Stimulated activated CD8-positive, alpha-beta memory T cell treated with anti-CD3 and anti-CD28 coated beads, Interleukin-12 subunit alpha, Interleukin-12 subunit beta, amount 100 ng/mL, for 1 hour (primary cell): Measurements from ENCODE around the gene BRME1.

Experiments
- DNase-seq: peaks from one replicate; pipeline ENCODE4 v3.0.0-alpha.2; 2020; ENCODE audit warnings: low read depth

BRME1 gene

DNA sequence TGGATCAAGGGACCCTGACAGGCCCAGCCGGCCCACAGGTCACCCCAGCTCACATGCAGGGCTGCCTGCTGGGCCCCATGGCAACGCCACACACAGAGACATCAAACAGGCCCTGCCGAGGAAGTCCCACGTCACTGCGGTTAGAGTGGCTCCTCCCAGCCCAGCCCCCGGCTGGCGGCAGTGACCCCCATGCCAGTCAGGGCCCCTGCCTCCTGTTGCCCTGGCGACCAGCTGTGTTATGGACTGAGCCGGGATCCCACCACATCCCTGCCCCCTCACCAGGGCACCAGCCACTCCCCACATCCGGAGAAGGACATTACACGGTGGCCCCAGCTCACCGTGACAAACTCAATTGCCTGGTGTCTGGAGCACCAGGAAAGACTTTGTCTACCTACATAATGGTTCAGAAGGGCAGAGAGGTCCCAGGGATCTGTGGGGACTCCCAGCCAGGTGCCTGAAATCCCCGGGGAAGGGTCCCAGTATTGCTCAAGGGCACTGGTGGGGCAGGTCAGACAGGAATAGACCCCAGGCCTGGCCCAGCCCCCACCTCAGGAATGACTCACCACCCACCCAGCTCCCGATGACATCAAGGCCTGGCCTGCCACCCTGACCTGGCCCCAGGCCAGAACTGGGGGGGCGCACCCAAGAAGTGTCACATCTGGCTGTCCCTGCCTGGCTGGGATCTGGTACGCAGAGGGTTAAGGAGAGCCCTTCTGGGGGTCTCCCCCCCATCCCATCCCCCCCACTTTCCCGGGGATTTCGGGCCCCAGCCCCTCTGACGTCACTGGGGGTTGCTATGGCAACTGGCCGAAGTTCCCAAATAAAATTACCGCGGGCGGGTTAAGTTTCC, 59.1 kb downstream of the BRME1 start:
- DNase-seq: peak; percentile 91

DNA sequence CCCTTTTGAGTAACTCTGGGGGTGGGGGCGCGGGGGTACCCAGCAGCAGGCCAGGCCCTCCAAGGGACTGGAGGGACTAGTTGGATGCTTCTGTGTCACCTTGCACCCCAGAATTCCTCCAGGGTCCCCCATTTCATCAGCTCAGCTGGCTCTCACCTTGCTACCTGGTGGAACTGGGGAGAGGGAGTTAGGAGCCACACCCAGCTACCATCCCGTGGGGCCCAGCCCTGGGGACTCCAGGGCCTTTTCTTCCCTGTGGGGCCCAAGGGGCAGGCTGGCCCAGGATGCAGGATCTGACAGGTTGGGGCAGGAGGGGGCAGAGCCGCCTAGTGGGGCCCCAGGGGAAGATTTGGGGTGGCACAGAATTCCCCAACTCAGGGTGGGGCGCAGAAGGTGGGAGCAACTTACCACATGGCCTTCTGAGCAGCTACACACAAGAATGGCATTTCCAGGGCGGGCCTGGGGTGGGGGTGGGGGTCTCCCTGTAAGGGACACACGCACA, 61.7 kb downstream of the BRME1 start:
- DNase-seq: no peak

DNA sequence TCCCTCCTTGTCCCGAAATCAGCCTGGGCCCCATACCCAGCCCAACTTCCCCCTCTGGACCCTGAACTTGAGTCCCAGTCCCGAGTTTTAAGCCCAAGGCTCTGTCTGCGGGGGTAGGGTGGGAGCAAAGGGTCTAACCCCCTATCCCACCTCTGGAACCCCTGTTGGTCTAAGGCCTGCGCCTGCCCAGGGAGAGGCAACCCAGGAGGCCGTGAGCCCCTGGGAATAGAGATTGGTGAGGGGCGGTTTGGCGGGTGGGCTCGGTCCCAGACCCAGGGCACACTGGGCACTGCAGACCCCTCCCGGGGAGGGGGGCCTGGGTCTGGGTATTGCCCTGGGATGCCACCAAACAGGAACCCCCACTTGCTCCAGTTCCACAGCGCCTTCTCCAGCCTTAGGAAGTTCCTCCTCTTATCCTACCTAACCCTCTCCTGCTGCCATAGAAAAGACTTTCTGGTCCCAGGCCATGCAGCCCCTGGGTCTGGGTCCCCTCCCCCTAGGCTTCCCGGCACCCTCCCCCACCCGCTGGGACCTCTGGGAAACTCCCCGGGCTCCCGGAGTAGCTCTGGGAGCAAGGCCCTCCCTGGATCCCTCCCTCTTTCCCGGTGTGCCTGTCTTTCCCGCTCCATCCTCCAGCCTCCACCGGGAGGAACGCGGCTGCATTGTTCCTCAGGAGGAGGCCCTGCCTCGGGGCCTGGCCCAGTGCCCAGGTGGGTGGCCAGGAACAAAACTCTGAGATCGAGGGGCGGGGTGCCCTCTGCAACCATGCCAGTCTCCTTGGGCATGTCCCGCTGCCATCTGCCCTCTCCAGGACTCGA, 62.6 kb downstream of the BRME1 start:
- no peak for DNase-seq

DNA sequence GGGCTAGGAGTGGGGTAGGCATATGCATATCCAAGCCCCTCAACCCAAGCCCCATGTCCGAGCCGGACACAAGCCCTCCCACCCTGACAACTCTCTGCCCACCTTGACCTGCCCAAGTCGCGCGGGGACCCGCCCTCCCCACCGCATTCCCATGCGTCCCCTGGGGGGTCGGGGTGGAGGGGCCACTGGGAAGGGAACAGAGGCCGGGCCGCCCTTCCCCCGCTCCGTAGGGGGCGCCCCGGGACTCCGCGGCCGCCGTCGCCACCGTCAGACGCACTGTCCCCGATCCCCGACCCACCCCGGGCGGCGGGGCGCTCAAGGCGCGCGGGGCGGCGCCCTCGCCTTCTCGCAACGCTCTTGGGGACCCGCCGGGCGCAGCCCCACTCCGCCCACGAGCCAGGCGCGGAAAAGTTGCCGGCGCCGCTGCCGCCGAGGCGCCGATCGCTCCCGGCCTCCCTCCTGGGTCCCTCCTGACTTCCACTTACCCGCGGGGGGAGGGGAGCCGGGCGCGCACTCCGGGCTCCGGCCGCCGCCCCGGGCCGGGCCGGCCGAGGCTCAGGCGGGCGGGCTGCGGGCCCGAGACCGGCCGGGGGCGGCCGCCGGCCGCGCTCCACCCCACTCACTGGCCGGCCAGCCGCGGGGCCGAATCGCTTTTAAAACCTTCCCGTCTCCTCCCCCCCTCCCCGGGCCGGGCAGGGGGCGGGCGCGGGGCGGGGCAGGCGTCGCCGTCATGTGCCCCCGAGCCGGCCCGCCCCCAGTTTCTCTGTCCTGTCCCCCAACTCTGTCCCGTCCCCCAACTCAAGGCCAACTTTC, 63.4 kb downstream of the BRME1 start:
- peak; percentile 59 for DNase-seq

DNA sequence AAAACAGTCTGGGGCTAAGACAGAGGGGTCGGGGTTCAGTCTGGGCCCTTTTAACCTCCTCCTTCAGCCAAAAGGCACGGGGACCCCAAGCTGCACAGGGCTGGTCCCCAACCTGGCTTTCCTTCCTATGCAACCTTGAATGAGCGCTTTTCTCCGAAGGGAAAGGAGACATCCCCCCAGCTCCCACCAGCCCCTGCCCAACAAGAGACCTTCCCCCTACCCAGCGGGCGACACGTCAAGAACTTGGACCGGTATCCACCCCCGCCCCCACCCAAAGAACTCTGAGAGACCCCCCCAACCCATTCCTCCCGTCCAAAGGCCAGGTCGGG, 64.0 kb downstream of the BRME1 start:
- no peak for DNase-seq

DNA sequence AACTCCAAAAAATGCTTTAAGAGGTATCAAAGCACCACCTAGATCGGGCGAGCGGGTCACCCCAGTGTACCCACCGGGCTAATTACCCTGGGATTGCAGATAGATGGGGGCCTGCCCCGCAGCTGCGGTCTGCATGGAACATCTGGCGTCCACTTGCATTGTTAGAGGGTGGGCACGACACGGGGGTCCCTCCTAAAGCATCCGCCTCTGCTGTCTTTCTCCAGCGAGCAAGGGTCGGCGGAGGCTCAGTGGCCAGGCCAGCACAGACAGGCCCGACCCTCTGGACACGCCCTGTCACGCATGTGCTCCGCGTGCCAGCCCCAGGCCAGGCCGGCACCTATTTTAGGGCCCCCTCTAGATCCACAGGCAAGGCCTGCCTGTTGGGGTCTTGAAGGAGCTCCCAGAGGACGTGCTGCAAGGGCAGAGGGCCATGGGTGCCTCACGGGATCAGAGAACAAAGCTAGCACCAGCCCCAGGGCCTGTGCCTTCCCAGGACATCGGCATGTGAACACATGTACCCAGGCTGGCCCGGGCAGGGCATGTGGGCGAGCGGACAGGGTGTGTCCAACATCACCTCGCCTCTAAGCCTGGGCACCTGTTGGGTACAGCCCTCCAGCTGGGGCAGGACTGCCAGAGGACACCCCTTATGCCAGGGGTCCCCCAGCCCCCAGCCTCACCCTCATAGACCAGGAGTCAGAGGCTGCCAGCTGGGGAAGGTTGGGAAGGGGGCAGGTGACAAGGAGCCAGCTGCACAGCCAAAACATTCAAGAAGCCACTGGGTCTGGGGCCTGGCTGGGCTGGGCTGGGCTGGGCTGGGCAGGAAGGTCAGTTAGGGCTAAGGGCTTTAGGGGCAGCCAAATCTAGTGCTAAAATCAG, 64.6 kb downstream of the BRME1 start:
- DNase-seq: no peak

DNA sequence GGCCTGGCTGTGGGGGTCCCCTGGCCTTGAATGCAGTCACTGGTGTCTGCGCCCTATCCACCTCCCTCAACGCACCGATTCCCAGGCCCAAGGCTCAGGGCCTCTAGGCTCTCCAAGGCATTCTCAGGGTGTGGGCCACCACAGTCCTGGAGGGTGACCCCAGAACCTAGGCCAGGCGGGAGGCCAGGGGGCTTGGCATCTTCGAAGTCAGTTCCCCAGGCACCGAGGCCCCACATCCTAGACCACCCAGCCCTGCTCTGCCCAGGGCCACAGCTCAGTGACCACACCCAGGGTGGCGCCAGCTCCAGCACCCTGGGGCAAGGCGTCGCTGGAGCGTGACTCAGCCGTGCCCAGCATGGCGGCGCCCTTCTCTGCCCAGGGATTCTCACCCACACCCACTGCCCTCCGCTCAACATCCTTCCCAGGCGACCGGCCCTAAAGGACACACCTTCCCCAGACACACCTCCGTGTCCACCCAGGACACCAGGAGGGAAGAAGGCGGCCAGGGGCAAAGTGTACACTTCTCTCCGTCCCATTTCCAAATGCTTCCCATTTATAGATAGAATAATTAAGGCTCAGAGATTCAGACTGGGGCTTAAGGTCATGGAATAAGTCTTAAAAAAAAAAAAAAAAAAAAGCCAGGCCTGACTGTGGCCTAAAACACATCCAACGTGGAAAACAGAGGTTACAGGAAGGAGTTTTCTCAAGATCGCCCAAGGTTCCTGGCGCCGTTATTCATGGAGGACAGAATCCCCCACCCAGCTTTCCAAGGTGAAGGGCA, 65.4 kb downstream of the BRME1 start:
- DNase-seq: no peak

DNA sequence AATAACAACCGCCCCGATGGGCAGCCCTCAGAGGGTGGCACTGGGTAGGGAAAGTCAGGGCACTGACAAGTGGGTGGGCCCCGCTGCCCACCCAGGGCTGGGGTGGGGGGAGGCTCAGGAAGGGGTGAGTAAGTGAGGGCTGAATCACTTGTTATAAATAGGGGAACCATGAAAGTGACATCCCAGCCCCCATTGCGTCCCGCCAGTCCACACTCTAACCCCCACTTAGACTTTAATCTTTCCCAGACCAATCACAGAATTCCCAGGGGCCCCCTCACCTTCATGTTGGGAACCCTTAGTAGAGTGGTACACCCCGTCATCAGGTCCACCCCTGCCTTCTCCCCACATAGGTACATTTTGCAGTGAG, 66.0 kb downstream of the BRME1 start:
- no peak for DNase-seq

DNA sequence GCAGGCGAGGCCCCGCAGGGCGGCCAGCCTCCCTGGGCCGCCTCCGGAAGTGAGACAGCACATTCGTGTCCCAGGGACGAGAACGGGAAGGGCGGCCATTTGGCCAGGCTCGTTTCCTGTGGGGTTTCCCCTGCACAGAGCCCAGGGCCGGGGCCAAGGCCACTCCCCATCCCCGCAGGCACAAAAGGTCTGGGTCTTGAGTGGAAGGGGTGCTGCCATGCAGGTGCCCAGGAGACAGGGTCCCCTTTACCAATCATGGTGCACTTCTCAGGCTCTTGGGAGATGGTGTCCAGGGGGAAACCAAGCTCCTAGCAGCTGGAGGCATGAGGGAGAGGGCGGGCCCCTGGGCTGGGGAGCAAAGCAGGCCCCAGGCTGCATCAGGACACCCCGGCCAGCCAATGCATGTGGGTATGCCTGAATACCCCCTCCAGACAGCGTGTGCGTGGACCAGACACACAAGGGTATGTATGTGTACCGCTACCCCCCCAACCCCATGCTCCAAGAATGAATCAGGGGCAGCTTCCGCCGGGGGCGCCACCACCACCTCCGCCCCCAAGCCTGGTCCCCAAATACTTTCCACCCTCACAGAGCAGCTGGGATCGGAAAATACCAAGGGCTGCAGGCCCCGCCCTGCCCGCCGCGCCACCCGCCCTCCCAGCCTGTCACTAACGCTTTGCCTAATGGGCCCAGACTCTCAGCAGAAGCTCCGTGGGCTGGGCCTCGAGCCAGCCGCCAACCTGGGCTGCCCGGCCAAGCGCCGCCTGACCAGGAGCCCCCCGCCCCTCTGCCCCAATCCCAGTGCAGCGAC, 66.6 kb downstream of the BRME1 start:
- DNase-seq: peak; percentile 78

DNA sequence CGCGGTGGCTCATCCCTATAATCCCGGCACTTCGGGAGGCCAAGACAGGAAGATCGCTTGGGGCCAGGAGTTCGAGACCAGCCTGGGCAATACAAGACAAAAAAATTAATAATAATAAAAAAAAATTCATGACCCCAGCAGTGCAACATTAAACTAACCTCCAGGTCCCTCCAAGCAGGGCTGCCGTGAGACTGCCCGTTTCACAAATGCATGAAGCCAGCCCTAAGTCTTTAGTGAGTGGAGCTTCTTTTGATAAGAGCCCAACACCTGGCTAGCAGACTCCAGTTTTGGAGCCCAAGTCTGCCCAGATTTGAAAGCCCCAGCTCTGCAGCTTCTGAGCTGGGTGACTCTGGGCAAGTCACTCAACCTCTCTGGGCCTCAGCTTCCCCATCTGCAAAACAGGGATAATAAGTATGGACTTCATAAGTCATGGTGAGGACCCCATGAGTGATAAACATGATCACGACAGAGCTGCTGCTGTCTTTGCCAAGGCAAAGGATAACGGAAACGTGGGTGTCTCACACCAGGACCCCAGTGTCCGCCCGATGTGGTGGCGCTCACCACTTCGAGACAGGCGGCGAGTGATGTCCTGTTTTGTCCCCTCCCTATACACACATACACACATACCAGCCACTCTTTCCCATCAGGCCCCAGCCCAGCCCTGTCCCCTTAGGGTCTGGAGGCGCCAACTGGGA, 67.3 kb downstream of the BRME1 start:
- DNase-seq: no peak

DNA sequence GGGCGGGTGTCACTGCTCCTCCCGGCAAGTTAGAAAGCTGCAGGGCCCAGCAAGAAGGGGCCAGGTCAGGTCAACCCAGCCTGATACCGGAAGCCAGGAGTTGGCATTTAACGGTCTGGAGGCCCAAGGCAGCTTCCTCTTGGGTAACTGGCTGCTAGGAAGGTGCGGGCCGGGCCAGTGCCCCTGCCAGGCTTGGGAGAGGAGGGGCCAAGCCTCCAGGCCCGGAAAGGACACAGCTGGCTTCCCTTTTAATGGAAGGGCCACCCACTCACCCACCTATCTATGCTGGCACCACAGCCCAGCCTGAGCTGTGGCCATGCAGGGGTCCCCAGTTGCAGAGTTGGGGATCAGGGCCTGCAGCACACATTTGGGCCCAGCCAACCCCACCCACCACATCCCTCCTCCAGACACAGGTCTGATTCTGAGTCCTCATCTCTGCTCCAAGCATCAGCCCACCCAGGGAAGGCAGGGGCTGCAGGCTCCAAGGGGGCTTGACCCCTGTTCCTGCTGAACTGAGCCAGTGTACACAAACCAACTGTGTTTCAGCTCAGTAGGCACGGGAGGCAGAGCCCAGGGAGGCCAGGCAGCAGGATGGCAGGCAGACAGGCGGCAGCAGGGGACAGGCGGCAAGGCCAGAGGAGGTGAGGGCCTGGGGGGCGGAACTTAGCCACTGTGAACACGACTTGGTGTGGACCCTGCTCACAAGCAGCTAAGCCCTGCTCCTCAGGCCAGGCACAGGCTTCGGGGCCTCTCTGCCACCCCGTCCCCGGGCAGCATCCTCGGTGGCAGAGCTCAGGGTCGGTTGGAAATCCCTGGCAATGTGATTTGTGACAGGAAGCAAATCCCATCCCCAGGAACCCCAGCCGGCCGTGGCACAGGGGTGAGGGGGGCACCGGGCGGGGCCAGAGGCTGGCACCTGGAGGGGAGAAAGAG, 69.9 kb downstream of the BRME1 start:
- DNase-seq: no peak

DNA sequence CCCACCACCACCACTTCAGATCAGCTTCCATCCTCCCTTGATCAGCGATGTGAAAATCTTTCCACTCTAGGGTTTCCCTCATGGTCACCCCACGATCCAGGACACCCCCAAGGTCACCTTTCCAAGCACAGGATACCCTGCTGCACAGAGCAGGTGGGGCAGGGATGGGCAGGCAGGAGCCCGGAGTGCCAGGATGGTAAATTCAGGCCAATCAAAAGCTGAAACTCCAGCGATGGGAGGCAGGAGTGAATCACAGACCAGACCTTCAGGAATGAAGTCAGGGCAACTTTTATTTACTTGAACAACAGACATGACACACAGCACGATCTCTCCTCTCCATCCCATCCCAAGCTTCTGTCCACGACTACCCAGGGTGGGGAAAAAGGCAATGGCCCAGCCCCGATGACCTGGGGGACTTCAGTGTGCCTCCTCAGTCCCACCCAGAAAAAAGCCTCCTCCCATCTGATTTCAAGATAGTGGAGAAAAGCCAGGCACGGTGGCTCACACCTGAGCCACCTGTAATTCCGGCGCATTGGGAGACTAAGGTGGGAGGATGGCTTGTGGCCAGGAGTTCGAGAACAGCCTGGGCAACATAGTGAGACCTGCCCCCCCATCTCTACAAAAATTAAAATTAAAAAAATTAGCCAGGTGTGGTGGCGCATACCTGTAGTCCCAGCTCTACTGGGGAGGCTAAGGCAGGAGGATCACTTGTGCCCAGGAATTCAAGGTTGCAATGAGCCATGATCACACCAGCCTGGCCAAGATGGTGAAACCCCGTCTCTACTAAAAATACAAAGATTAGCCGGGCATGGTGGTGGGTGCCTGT, 71.5 kb downstream of the BRME1 start:
- no peak for DNase-seq

DNA sequence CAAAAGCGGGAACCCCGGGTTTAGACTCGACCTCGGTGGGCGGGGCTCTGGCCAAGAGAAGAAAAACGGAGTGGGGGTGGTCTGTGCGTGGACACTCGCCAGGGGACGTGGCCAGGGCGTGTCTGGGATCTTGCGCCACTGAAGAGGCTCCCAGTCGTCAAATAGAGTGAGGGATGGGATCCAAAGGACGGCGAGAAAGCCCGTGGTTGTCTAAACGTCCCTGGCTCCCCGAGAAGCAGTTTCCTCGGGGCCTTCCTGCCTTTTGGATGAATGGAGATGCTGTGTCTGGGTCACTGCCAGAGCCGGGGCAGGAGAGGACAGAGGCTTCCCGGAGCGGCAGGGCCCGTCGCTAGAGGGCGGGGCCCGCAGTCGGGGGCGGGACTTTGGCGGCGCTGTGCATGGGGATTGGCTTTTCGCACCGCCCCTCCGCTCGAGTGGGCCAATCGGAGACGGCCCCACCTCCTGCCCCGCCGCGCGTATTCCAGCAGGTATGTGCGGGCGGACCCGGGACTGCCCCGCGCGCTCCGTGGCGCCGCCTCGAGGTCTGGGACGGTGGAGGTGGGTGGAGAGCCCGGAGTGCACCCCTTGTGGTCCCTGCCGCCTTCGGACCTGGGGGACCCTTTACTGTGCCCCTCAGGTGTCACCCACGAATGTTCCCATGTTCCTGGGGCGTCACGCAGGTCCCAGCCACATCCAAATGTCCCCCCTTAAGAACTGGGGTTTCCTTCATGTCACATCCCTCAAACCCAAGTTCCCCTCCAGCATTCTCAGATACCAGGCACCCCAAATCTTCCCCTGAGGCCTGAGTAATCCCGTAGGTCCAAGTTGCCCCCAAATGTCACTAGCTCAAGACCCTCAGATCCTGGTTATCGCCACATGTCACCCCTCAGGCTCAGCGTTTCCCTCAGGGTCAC, 72.3 kb downstream of the BRME1 start:
- DNase-seq: peak; percentile 85
